ENCODE results near the gene WNT4. TPM values are rescaled to one million over a fixed set of nuclear protein-coding genes. Genes with fewer than 3 reads are reported as not detected.

WNT4 gene
- total RNA-seq, 2 donors from 2014 or later = 0.16 TPM; not detected in 1

DNA sequence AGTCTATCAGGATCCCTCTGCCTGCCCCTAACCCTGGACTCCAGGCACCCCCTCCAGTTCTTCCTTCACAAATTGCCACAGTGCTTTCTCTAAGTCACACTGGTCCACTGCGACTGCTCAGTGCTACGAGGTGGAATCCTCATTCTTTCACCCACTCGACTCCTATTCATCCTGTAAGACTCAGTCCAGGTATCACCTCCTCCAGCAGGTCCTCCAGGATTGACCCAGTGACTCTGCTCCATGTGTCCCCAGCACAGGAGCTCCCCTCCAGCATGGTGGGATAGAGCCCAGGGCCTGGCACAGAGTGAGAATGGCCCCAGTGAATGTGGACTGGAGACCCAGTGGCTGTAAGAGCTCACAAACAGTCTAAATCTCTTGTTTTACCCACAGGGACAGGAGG, 45.5 kb upstream of the WNT4 start:
- Histone ChIP-seq H3K4me3 (no peak overlapping the region), H3K27ac (no peak overlapping the region), H3K27me3 (no peaks in the 10 kb centered on the region), H3K9me3 (no peaks in the 10 kb centered on the region), H3K4me1 (no peaks in the 10 kb centered on the region), H3K36me3 (no peaks in the 10 kb centered on the region)
- TF ChIP-seq, protein P1, sequence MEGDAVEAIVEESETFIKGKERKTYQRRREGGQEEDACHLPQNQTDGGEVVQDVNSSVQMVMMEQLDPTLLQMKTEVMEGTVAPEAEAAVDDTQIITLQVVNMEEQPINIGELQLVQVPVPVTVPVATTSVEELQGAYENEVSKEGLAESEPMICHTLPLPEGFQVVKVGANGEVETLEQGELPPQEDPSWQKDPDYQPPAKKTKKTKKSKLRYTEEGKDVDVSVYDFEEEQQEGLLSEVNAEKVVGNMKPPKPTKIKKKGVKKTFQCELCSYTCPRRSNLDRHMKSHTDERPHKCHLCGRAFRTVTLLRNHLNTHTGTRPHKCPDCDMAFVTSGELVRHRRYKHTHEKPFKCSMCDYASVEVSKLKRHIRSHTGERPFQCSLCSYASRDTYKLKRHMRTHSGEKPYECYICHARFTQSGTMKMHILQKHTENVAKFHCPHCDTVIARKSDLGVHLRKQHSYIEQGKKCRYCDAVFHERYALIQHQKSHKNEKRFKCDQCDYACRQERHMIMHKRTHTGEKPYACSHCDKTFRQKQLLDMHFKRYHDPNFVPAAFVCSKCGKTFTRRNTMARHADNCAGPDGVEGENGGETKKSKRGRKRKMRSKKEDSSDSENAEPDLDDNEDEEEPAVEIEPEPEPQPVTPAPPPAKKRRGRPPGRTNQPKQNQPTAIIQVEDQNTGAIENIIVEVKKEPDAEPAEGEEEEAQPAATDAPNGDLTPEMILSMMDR (IDR thresholded peaks at IDR 0.05) = no peak
- no peak for DNase-seq (ENCODE audit: low spot score)

DNA sequence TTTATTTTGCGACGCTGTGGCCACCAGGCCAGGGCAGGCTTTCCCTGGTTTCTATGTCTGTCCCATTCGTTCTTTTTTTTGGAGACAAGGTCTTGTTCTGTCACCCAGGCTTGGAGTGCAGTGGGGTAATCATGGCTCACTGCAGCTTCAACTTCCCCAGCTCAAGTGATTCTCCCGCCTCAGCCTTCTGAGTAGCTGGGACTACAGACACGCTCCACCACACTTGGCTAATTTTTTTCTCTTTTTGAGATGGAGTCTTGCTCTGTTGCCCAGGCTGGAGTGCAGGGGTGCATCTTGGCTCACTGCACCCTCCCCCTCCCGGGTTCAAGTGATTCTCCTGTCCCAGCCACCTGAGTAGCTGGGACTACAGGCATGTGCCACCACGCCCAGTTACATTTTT, 43.4 kb upstream of the WNT4 start:
- TF ChIP-seq, protein P1 (IDR thresholded peaks at IDR 0.05) = no peak
- Histone ChIP-seq H3K27ac (no peak overlapping the region), H3K4me3 (no peak overlapping the region), H3K36me3 (no peaks in the 10 kb centered on the region), H3K27me3 (no peaks in the 10 kb centered on the region), H3K9me3 (no peaks in the 10 kb centered on the region), H3K4me1 (no peaks in the 10 kb centered on the region)
- no peak for DNase-seq (ENCODE audit: low spot score)

DNA sequence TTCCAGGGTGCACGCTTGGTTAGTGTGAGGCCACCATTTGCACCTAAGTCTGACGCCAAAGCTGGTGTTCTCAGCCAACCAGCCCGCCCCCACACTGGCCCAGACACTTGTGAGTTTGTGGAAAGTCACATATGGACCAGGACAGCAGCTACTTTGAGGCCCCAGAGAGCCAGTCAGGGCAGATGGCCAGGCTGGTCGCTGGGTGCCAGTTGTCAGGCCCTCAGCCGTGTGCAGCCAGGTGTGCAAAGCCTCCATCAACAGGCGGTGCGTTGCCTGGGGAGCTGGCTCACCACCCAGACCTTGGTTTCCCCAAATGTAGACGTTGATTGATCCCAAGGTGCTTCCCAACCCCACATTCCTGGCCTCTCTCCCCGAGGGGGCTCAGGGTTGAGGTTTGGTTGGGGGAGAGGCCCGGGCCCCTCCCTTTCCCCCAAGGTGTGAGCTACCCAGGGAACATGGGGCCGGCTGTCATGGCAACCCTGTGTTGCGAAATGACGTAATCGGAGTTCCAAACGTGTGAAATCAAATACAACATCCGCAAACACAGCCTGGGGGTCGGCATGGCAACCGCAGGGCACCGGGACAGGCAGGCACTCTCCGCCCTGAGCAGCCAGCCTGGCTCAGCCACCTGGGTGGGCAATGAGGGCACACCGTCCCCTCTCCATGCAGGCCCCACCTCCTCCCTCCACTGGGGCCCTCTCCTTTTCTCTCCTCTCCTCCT, 42.2 kb upstream of the WNT4 start:
- Histone ChIP-seq H3K27ac (no peak overlapping the region), H3K4me1 (no peaks in the 10 kb centered on the region), H3K9me3 (no peaks in the 10 kb centered on the region), H3K27me3 (no peaks in the 10 kb centered on the region), H3K4me3 (no peak overlapping the region), H3K36me3 (no peaks in the 10 kb centered on the region)
- no peak for DNase-seq (ENCODE audit: low spot score)
- TF ChIP-seq, protein P1 (IDR thresholded peaks at IDR 0.05) = no peak

DNA sequence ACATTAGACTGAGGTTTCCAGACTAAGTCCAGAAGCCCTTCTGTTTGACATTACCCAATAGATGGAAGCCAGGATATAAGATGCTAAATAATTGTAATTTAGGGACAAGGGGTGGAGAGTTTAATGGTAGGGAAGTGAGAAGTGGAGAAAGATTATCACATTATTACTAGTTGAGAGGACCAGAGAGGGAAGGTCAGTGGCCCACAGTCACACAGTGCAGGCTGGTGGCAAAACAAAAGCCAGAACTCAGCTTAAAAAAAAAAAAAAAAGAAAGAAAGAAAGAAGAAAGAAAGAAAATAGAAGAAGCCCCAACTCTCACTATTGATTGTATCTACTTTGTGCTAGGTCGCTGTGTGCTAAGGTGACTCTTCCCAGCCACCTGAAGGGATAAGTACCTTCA, 41.6 kb upstream of the WNT4 start:
- Histone ChIP-seq H3K36me3 (no peaks in the 10 kb centered on the region), H3K27me3 (no peaks in the 10 kb centered on the region), H3K4me1 (no peaks in the 10 kb centered on the region), H3K4me3 (no peak overlapping the region), H3K27ac (no peak overlapping the region), H3K9me3 (peaks cover 0 to under 1% of the 10 kb centered on the region in 2 donors)
- TF ChIP-seq, protein P1 (IDR thresholded peaks at IDR 0.05) = no peak
- DNase-seq (ENCODE audit: low spot score) = no peak

DNA sequence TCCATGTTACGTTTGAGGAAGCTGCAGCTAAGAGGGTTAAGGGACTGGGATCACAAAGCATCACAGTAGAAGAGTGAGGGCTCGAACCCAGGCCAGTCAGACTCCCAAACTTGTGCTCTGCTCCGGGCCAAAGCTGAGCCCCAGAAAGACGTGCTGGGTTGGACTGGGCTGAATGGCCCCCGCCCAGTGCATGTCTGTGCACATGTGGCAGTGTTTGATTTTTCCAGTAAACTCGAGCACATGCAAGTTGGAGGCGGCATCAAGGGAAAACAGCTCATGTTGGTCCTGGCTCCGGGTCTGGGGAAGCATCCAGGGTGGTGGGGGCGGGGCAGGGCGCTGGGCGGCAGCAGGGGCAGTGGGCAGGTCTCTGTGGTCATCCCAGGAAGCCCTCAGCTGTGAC, 39.8 kb upstream of the WNT4 start:
- Histone ChIP-seq H3K4me1 (no peaks in the 10 kb centered on the region), H3K4me3 (no peak overlapping the region), H3K27me3 (no peaks in the 10 kb centered on the region), H3K9me3 (peaks cover 0 to 4% of the 10 kb centered on the region in 2 donors), H3K27ac (no peak overlapping the region), H3K36me3 (no peaks in the 10 kb centered on the region)
- no peak for DNase-seq (ENCODE audit: low spot score)
- TF ChIP-seq, protein P1 (IDR thresholded peaks at IDR 0.05) = no peak

Measured in right atrium auricular region (tissue), 2 donors.